Left ventricle myocardium inferior (tissue), 1 donor: Measurements from ENCODE around the gene ADAMTS19. TPM values are rescaled to one million over a fixed set of nuclear protein-coding genes. Genes with fewer than 3 reads are reported as not detected.
"Not testable (repeated sequence)": the region's sequence is repeated elsewhere in the genome, so short reads cannot be mapped to it uniquely, and the experiment has no call there.

Source experiments
- DNase-seq: peaks from one replicate; pipeline ENCODE4 v3.0.0-alpha.2; 2020
- H3K27ac ChIP-seq: fragments of 200-600 bp; replicated peaks from 2 replicates; pipeline ENCODE4 v1.8.0; 2021
- H3K27me3 ChIP-seq: fragments of 200-600 bp; 2 replicates; pipeline ENCODE4 v1.8.0; 2021; ENCODE audit warnings: low read depth
- H3K36me3 ChIP-seq: fragments of 200-600 bp; 2 replicates; pipeline ENCODE4 v1.8.0; 2021
- H3K4me1 ChIP-seq: fragments of 200-600 bp; 2 replicates; pipeline ENCODE4 v1.8.0; 2021
- H3K4me3 ChIP-seq: fragments of 200-600 bp; 2 replicates; pipeline ENCODE4 v1.8.0; 2021; ENCODE audit warnings: mild to moderate bottlenecking, moderate library complexity
- H3K9me3 ChIP-seq: fragments of 200-600 bp; replicated peaks from 2 replicates; pipeline ENCODE4 v1.8.0; 2021
- intact Hi-C: fragments of 100-400 bp; cut with micrococcal nuclease; formaldehyde crosslinking; loops from one replicate; pipeline ENCODE4 v1.11.0; 2022
- total RNA-seq: library from RNA; stranded (reverse); fragmentation: NEBNext Ultra II Directional; extraction: Animal tissue kit (Norgen Biotek cat#: 25700); gene quantifications from one replicate; pipeline ENCODE4 v1.2.1, GENCODE V29; 2021
- TF ChIP-seq, protein P1 (sequence below): fragments of 200-600 bp; IDR thresholded peaks from 2 replicates; pipeline ENCODE4 v1.8.0; 2021; ENCODE audit warnings: antibody characterized with exemption, mild to moderate bottlenecking, borderline replicate concordance
- donor health status: DM: no; HTN: yes; CAD: no; lungs with severe emphysema.

Gene ADAMTS19
- total RNA-seq, 1 donor from 2014 or later, result 0.38 TPM

GRCh38 chr5:129629575-129629974, 169.5 kb downstream of the ADAMTS19 start:
- Histone ChIP-seq H3K27me3 (no peaks in the 10 kb centered on the region), H3K36me3 (no peaks in the 10 kb centered on the region), H3K4me1 (no peaks in the 10 kb centered on the region), H3K9me3 (peaks cover 26% of the 10 kb centered on the region), H3K27ac (no peak overlapping the region), H3K4me3 (no peak overlapping the region)
- TF ChIP-seq, protein P1, sequence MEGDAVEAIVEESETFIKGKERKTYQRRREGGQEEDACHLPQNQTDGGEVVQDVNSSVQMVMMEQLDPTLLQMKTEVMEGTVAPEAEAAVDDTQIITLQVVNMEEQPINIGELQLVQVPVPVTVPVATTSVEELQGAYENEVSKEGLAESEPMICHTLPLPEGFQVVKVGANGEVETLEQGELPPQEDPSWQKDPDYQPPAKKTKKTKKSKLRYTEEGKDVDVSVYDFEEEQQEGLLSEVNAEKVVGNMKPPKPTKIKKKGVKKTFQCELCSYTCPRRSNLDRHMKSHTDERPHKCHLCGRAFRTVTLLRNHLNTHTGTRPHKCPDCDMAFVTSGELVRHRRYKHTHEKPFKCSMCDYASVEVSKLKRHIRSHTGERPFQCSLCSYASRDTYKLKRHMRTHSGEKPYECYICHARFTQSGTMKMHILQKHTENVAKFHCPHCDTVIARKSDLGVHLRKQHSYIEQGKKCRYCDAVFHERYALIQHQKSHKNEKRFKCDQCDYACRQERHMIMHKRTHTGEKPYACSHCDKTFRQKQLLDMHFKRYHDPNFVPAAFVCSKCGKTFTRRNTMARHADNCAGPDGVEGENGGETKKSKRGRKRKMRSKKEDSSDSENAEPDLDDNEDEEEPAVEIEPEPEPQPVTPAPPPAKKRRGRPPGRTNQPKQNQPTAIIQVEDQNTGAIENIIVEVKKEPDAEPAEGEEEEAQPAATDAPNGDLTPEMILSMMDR, result no peak
- intact Hi-C loops, result no loop called here
- DNase-seq, result no peak

GRCh38 chr5:129630101-129630500, 170.0 kb downstream of the ADAMTS19 start:
- H3K4me3 ChIP-seq, result no peak overlapping the region
- no peak overlapping the region for H3K27ac ChIP-seq
- H3K36me3 ChIP-seq, result no peaks in the 10 kb centered on the region
- H3K9me3 ChIP-seq, result peaks cover 26% of the 10 kb centered on the region
- no peaks in the 10 kb centered on the region for H3K27me3 ChIP-seq
- TF ChIP-seq, protein P1, result no peak
- intact Hi-C loops, result no loop called here
- DNase-seq, result no peak
- no peaks in the 10 kb centered on the region for H3K4me1 ChIP-seq

GRCh38 chr5:129631961-129632360, 171.9 kb downstream of the ADAMTS19 start:
- no peaks in the 10 kb centered on the region for H3K27me3 ChIP-seq
- H3K27ac ChIP-seq, result no peak overlapping the region
- peaks cover 26% of the 10 kb centered on the region for H3K9me3 ChIP-seq
- H3K4me3 ChIP-seq, result no peak overlapping the region
- H3K36me3 ChIP-seq, result no peaks in the 10 kb centered on the region
- intact Hi-C loops, result no loop called here
- TF ChIP-seq, protein P1, result no peak
- DNase-seq, result no peak
- H3K4me1 ChIP-seq, result no peaks in the 10 kb centered on the region

DNA sequence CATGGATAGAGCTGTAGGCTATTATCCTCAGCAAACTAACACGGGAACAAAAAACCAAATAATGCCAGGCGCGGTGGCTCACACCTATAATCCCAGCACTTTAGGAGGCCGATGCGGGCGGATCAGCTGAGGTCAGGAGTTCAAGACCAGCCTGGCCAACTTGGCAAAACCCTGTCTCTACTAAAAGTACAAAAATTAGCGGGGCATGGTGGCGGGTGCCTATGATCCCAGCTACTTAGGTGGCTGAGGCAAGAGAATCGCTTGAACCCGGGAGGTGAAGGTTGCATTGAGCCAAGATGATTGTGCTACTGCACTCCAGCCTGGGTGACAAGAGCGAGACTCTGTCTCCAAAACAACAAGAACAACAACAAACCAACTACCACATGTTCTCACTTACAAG, 177.4 kb downstream of the ADAMTS19 start:
- H3K36me3 ChIP-seq, H3K27ac ChIP-seq, H3K4me1 ChIP-seq, intact Hi-C loops, DNase-seq, H3K4me3 ChIP-seq: not testable (repeated sequence)
- H3K27me3 ChIP-seq, result peaks cover 22% of the 10 kb centered on the region
- peaks cover 17% of the 10 kb centered on the region for H3K9me3 ChIP-seq

GRCh38 chr5:129639331-129639730, 179.2 kb downstream of the ADAMTS19 start:
- DNase-seq, result no peak

GRCh38 chr5:129652349-129653056, 192.4 kb downstream of the ADAMTS19 start:
- H3K27ac ChIP-seq, result no peak overlapping the region
- no peak overlapping the region for H3K4me3 ChIP-seq
- H3K4me1 ChIP-seq, result no peaks in the 10 kb centered on the region
- no peaks in the 10 kb centered on the region for H3K27me3 ChIP-seq
- no peaks in the 10 kb centered on the region for H3K36me3 ChIP-seq
- no peak for DNase-seq
- TF ChIP-seq, protein P1, result no peak
- H3K9me3 ChIP-seq, result no peaks in the 10 kb centered on the region
- intact Hi-C loops, result no loop called here

More at GRCh38 chr5:129639331-129639730, 179.2 kb downstream of the ADAMTS19 start:
- H3K9me3 ChIP-seq, result no peaks in the 10 kb centered on the region
- H3K27ac ChIP-seq, result no peak overlapping the region
- no peaks in the 10 kb centered on the region for H3K36me3 ChIP-seq
- no peaks in the 10 kb centered on the region for H3K4me1 ChIP-seq
- H3K27me3 ChIP-seq, result peaks cover 22% of the 10 kb centered on the region
- TF ChIP-seq, protein P1, result no peak
- no peak overlapping the region for H3K4me3 ChIP-seq
- intact Hi-C loops, result no loop called here
